OCI-LY1 (cell line): Measurements from ENCODE around the gene TBC1D14.

Source experiments
- H2AFZ ChIP-seq: fragments of 200-600 bp; sonication (generic), shearing (Covaris generic); 2 replicates; pipeline ENCODE4 v1.6.0; 2014; ENCODE audit warnings: antibody characterized with exemption, mild to moderate bottlenecking, low read length
- H3F3A ChIP-seq: fragments of 200-600 bp; sonication (generic), shearing (Covaris generic); 2 replicates; pipeline ENCODE4 v1.6.0; 2014; ENCODE audit warnings: mild to moderate bottlenecking, antibody characterized with exemption, low read length, moderate library complexity; ENCODE audit not compliant: insufficient read depth
- H3K27ac ChIP-seq: fragments of 200-600 bp; sonication (generic); 2 replicates; pipeline ENCODE4 v1.5.1; 2014; ENCODE audit warnings: low read length, mixed run types, mild to moderate bottlenecking, low read depth; ENCODE audit not compliant: poor library complexity, severe bottlenecking
- H3K27me3 ChIP-seq: fragments of 200-600 bp; sonication (generic); 2 replicates; pipeline ENCODE4 v1.6.0; 2014; ENCODE audit warnings: antibody characterized with exemption, mild to moderate bottlenecking, low read length, moderate library complexity; ENCODE audit not compliant: insufficient read depth
- H3K36me3 ChIP-seq: fragments of 200-600 bp; sonication (generic); 2 replicates; pipeline ENCODE4 v1.6.1; 2014; ENCODE audit warnings: mild to moderate bottlenecking, antibody characterized with exemption, low read length, moderate library complexity, mixed read lengths; ENCODE audit not compliant: insufficient read depth
- H3K4me1 ChIP-seq: fragments of 200-600 bp; sonication (generic); 2 replicates; pipeline ENCODE4 v1.5.1; 2014; ENCODE audit warnings: mild to moderate bottlenecking, low read length, moderate library complexity; ENCODE audit not compliant: insufficient read depth, severe bottlenecking
- H3K4me2 ChIP-seq: fragments of 200-600 bp; sonication (generic), shearing (Covaris generic); 2 replicates; pipeline ENCODE4 v1.6.1; 2014; ENCODE audit warnings: low read length
- H3K4me3 ChIP-seq: fragments of 200-600 bp; sonication (generic); 2 replicates; pipeline ENCODE4 v1.5.1; 2014; ENCODE audit warnings: low read length, low read depth, mild to moderate bottlenecking, mixed read lengths; ENCODE audit not compliant: poor library complexity, severe bottlenecking
- H3K79me2 ChIP-seq: fragments of 200-600 bp; shearing (Covaris generic); 2 replicates; pipeline ENCODE4 v1.6.1; 2016; ENCODE audit warnings: mixed run types, low read length, mixed read lengths; ENCODE audit not compliant: insufficient read depth
- H3K9ac ChIP-seq: fragments of 200-600 bp; sonication (generic), shearing (Covaris generic); 2 replicates; pipeline ENCODE4 v1.6.1; 2014; ENCODE audit warnings: mild to moderate bottlenecking, low read length, mixed read lengths
- H3K9me2 ChIP-seq: fragments of 200-600 bp; sonication (generic), shearing (Covaris generic); 2 replicates; pipeline ENCODE4 v1.6.1; 2014; ENCODE audit warnings: low read depth, mild to moderate bottlenecking, low read length, mixed read lengths
- H3K9me3 ChIP-seq: fragments of 200-600 bp; shearing (Covaris generic); 2 replicates; pipeline ENCODE4 v1.6.1; 2014; ENCODE audit warnings: low read length, mixed read lengths
- H4K20me1 ChIP-seq: fragments of 200-600 bp; sonication (generic), shearing (Covaris generic); 2 replicates; pipeline ENCODE4 v1.6.0; 2016; ENCODE audit warnings: mild to moderate bottlenecking, low read length; ENCODE audit not compliant: insufficient read depth
- CTCF ChIP-seq: fragments of 200-600 bp; sonication (generic), shearing (Covaris generic); IDR thresholded peaks from 2 replicates; pipeline ENCODE4 v1.5.1; 2017; ENCODE audit warnings: mild to moderate bottlenecking, antibody characterized with exemption, low read length, moderate library complexity, mixed read lengths
- EZH2 ChIP-seq: fragments of 200-600 bp; sonication (generic), shearing (Covaris generic); IDR thresholded peaks from 2 replicates; pipeline ENCODE4 v1.8.0; 2017; ENCODE audit warnings: borderline replicate concordance, mixed run types, mild to moderate bottlenecking, antibody characterized with exemption, low read length, moderate library complexity, mixed read lengths

The TBC1D14 gene

DNA sequence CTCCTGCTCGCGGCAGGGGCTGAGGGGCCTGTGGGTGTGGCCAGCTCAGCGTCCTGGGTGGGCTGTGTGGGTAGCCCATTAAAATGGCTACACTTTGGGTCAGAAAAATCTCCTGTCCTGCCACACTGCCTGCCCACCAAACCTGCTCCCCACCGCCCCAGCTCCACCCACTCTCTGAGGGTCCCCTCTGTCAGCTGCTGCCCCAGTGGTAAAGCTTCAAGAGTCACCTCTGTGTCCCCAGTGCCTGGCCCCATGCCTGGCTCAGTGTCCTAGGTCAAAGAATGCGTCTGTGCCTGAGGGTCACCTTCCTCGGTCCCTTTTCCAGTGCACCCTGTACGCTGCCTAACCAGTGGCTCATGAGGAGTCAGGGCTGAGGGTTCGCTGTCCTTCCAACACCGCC is 108.7 kb downstream of the TBC1D14 start:
- Histone ChIP-seq H3F3A (no peaks in the 10 kb centered on the region), H2AFZ (no peak overlapping the region), H3K9me3 (no peaks in the 10 kb centered on the region), H3K36me3 (peaks cover 10% of the 10 kb centered on the region), H3K4me1 (peaks cover 9% of the 10 kb centered on the region), H3K27ac (no peak overlapping the region), H3K27me3 (no peaks in the 10 kb centered on the region), H3K79me2 (no peaks in the 10 kb centered on the region), H3K9ac (no peak overlapping the region), H3K4me3 (no peak overlapping the region), H3K9me2 (no peaks in the 10 kb centered on the region), H3K4me2 (no peak overlapping the region), H4K20me1 (no peaks in the 10 kb centered on the region)
- TF ChIP-seq EZH2 (no peak), CTCF (no peak)

GRCh38 chr4:7019367-7019766 is 109.7 kb downstream of the TBC1D14 start:
- Histone ChIP-seq H3K36me3 (peaks cover 10% of the 10 kb centered on the region), H3F3A (no peaks in the 10 kb centered on the region), H3K27me3 (no peaks in the 10 kb centered on the region), H3K4me1 (no peaks in the 10 kb centered on the region), H2AFZ (no peak overlapping the region), H3K4me2 (no peak overlapping the region), H3K9me2 (no peaks in the 10 kb centered on the region), H3K9ac (no peak overlapping the region), H3K79me2 (no peaks in the 10 kb centered on the region), H4K20me1 (no peaks in the 10 kb centered on the region), H3K27ac (no peak overlapping the region), H3K4me3 (no peak overlapping the region), H3K9me3 (no peaks in the 10 kb centered on the region)
- no peak for TF ChIP-seq EZH2

GRCh38 chr4:7020290-7020689 is 110.7 kb downstream of the TBC1D14 start:
- no peaks in the 10 kb centered on the region for H3K9me3 ChIP-seq
- H3K4me1 ChIP-seq, result no peaks in the 10 kb centered on the region
- no peak for TF ChIP-seq EZH2
- no peak for TF ChIP-seq CTCF
- H3K9me2 ChIP-seq, result no peaks in the 10 kb centered on the region
- H4K20me1 ChIP-seq, result no peaks in the 10 kb centered on the region
- no peak overlapping the region for H3K9ac ChIP-seq
- H2AFZ ChIP-seq, result no peak overlapping the region
- no peak overlapping the region for H3K4me3 ChIP-seq
- H3K79me2 ChIP-seq, result no peaks in the 10 kb centered on the region
- no peaks in the 10 kb centered on the region for H3K27me3 ChIP-seq
- no peaks in the 10 kb centered on the region for H3F3A ChIP-seq
- no peak overlapping the region for H3K27ac ChIP-seq
- H3K36me3 ChIP-seq, result peaks cover 7% of the 10 kb centered on the region
- H3K4me2 ChIP-seq, result no peak overlapping the region

GRCh38 chr4:7020856-7021255 is 111.2 kb downstream of the TBC1D14 start:
- no peak overlapping the region for H3K9ac ChIP-seq
- no peak overlapping the region for H3K4me2 ChIP-seq
- no peaks in the 10 kb centered on the region for H4K20me1 ChIP-seq
- H3K9me2 ChIP-seq, result no peaks in the 10 kb centered on the region
- no peaks in the 10 kb centered on the region for H3F3A ChIP-seq
- no peaks in the 10 kb centered on the region for H3K4me1 ChIP-seq
- H3K36me3 ChIP-seq, result peaks cover 4% of the 10 kb centered on the region
- H3K27ac ChIP-seq, result no peak overlapping the region
- TF ChIP-seq EZH2 (no peak), CTCF (no peak)
- no peaks in the 10 kb centered on the region for H3K79me2 ChIP-seq
- H3K4me3 ChIP-seq, result no peak overlapping the region
- H3K9me3 ChIP-seq, result no peaks in the 10 kb centered on the region
- no peak overlapping the region for H2AFZ ChIP-seq
- H3K27me3 ChIP-seq, result no peaks in the 10 kb centered on the region
